Sigmoid colon (tissue), 4 donors: ENCODE measurements around the gene AK8.

Source experiments
- CTCF ChIP-seq, 4 experiments: fragments of 450-650 bp in 3 of 4; fragments of 200-600 bp in 1 of 4; IDR thresholded peaks; one replicate each; pipeline ENCODE4 v1.5.1; 2016 to 2019; ENCODE audit warnings: antibody characterized with exemption in 4 of 4, mild to moderate bottlenecking in 3 of 4, moderate library complexity in 2 of 4
- EP300 ChIP-seq, 4 donors: sonication (generic); formaldehyde crosslinking; IDR thresholded peaks; one replicate each; pipeline ENCODE4 v1.6.1; 2017; ENCODE audit warnings: antibody characterized with exemption in 4 of 4
- POLR2AphosphoS5 ChIP-seq, 4 donors: sonication (generic); formaldehyde crosslinking; IDR thresholded peaks; one replicate each; pipeline ENCODE4 v1.6.1; 2017; ENCODE audit warnings: antibody characterized with exemption in 4 of 4

GRCh38 chr9:132794730-132795380, 83.2 kb downstream of the AK8 start:
- TF ChIP-seq CTCF (IDR thresholded peaks at IDR 0.05) (no peak), POLR2AphosphoS5 (IDR thresholded peaks at IDR 0.05) (no peak), EP300 (IDR thresholded peaks at IDR 0.05) (no peak)
